OCI-LY7 (cell line): ENCODE results near the gene SLAMF7. TPM values are rescaled to one million over a fixed set of nuclear protein-coding genes. Genes with fewer than 3 reads are reported as not detected.

Experiments used
- BruUV-seq: library from RNA; stranded (reverse); fragments of 400-500 nt; replicated peaks from 2 replicates; lab custom pipeline; 2021; lab: Mats Ljungman, UMichigan
- CTCF ChIA-PET: fragments of 300-600 bp; sonication (Branson Sonifier 250); formaldehyde crosslinking; loops from one replicate; lab custom pipeline; 2022; ENCODE audit warnings: antibody characterized with exemption; ENCODE audit not compliant: unreplicated experiment; lab: Charles Lee
- POLR2A ChIA-PET: fragments of 300-600 bp; sonication (Branson Sonifier 250); formaldehyde crosslinking; loops from one replicate; lab custom pipeline; 2022; ENCODE audit warnings: antibody characterized with exemption; lab: Charles Lee
- DNase-seq: peaks from one replicate; pipeline ENCODE4 v3.0.0-alpha.2; 2015; ENCODE audit warnings: low spot score
- H2AFZ ChIP-seq: fragments of 200-600 bp; sonication (generic), shearing (Covaris generic); 2 replicates; pipeline ENCODE4 v1.6.1; 2014; ENCODE audit warnings: mild to moderate bottlenecking, antibody characterized with exemption, low read length, moderate library complexity
- H3K27ac ChIP-seq: fragments of 200-600 bp; sonication (generic); 2 replicates; pipeline ENCODE4 v1.5.1; 2014; ENCODE audit warnings: mixed run types, low read depth, mild to moderate bottlenecking, moderate library complexity, low read length, inconsistent platforms; ENCODE audit not compliant: poor library complexity, severe bottlenecking
- H3K36me3 ChIP-seq: fragments of 200-600 bp; sonication (generic); 2 replicates; pipeline ENCODE4 v1.6.1; 2014; ENCODE audit warnings: mild to moderate bottlenecking, antibody characterized with exemption, low read length, moderate library complexity, mixed read lengths; ENCODE audit not compliant: insufficient read depth
- H3K4me1 ChIP-seq: fragments of 200-600 bp; sonication (generic); 2 replicates; pipeline ENCODE4 v1.5.1; 2014; ENCODE audit warnings: mild to moderate bottlenecking, low read length; ENCODE audit not compliant: insufficient read depth, poor library complexity, severe bottlenecking
- H3K4me2 ChIP-seq: fragments of 200-600 bp; sonication (generic); 2 replicates; pipeline ENCODE4 v1.6.1; 2014; ENCODE audit warnings: mild to moderate bottlenecking, low read length
- H3K4me3 ChIP-seq: fragments of 200-600 bp; sonication (generic); 2 replicates; pipeline ENCODE4 v1.5.1; 2014; ENCODE audit warnings: mild to moderate bottlenecking, low read depth, low read length; ENCODE audit not compliant: poor library complexity, severe bottlenecking
- H3K79me2 ChIP-seq: fragments of 200-600 bp; sonication (generic); 2 replicates; pipeline ENCODE4 v1.6.1; 2016; ENCODE audit warnings: low read depth, mild to moderate bottlenecking, low read length, moderate library complexity, mixed read lengths; ENCODE audit not compliant: insufficient read depth
- H3K9me2 ChIP-seq: fragments of 200-600 bp; sonication (generic); 2 replicates; pipeline ENCODE4 v1.6.1; 2016; ENCODE audit warnings: mild to moderate bottlenecking, low read length, mixed read lengths; ENCODE audit not compliant: insufficient read depth
- H3K9me3 ChIP-seq: fragments of 200-600 bp; sonication (generic); 2 replicates; pipeline ENCODE4 v1.6.1; 2014; ENCODE audit warnings: mild to moderate bottlenecking, mixed run types, low read length, mixed read lengths
- H4K20me1 ChIP-seq: fragments of 200-600 bp; sonication (generic); 2 replicates; pipeline ENCODE4 v1.6.1; 2014; ENCODE audit warnings: mild to moderate bottlenecking, antibody characterized with exemption, low read length, moderate library complexity, mixed read lengths; ENCODE audit not compliant: insufficient read depth
- EZH2phosphoT487 ChIP-seq: fragments of 200-600 bp; sonication (generic); IDR thresholded peaks from 2 replicates; pipeline ENCODE4 v1.6.1; 2018; ENCODE audit warnings: low read depth, borderline replicate concordance, mild to moderate bottlenecking, mixed run types, antibody characterized with exemption, low read length, moderate library complexity, mixed read lengths
- intact Hi-C: fragments of 100-400 bp; cut with micrococcal nuclease; formaldehyde crosslinking; loops from one replicate; pipeline ENCODE4 v1.10.0; 2022; ENCODE audit not compliant: unreplicated experiment
- total RNA-seq, 2 experiments: library from RNA; depleted of rRNA in 1 of 2; stranded (reverse); fragments of >200 nt in 1 of 2; shearing (Covaris generic) in 1 of 2; gene quantifications; 2 replicates each; pipeline ENCODE4 v1.2.3, GENCODE V29; 2014 to 2022
- TF ChIP-seq, protein P1 (sequence below): fragments of 200-600 bp; sonication (generic); conservative IDR thresholded peaks from 2 replicates; pipeline ENCODE4 v1.5.1; 2014; ENCODE audit warnings: mild to moderate bottlenecking, antibody characterized with exemption, low read length, moderate library complexity, mixed read lengths

Gene SLAMF7
- total RNA-seq, 2 experiments from 2014 or later: not detected

DNA sequence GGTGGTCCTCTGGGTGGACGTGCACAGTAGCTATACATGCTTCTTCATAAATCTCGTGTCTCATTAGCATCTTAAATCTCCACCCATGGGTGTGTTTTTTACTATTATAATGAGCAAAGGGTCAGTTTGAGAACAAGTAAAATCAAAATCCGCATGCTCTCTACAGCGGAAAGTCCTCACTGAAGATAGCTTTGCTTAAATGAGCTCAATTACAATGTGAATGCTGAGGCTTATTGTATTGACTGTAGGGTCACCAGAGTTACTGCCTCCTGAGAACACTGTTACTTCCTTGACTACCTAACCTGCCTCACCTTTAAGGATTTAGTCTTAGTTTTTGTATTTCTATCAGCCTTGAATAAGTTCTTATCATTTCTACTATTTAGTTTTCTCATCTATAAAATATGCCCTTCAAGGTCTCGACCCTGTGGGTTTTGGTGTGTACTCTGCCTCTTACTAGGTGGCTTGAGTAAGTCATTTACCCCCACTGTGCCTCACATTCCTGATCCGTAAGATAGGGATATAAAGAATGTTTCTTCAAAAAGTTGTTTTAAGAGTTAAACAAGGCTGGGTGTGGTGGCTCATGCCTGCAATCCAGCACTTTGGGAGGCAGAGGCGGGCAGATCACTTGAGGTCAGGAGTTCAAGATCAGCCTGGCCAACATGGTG is 7.9 kb downstream of the SLAMF7 start:
- POLR2A ChIA-PET: no interaction called here

DNA sequence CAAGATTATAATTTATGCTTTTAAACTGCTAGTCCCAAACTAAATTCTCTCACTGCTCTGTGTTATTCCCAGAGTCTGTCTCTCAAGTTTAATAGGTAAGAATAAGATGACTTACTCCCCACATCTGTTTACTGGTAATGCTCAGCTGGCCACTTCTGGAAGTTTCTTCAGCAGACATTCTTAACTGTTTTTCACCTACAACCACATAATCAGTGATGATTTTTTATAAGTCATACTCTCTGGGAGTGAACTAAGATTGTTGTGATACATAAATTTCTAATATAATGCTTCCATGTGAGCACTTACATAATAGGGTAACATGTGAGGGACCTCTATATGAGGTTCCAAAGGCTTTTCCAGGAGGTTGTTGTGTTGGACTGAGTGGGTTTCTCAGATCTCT is 8.7 kb downstream of the SLAMF7 start:
- no peaks in the 10 kb centered on the region for H3K36me3 ChIP-seq
- DNase-seq: no peak
- no peak for TF ChIP-seq EZH2phosphoT487
- TF ChIP-seq, protein P1, sequence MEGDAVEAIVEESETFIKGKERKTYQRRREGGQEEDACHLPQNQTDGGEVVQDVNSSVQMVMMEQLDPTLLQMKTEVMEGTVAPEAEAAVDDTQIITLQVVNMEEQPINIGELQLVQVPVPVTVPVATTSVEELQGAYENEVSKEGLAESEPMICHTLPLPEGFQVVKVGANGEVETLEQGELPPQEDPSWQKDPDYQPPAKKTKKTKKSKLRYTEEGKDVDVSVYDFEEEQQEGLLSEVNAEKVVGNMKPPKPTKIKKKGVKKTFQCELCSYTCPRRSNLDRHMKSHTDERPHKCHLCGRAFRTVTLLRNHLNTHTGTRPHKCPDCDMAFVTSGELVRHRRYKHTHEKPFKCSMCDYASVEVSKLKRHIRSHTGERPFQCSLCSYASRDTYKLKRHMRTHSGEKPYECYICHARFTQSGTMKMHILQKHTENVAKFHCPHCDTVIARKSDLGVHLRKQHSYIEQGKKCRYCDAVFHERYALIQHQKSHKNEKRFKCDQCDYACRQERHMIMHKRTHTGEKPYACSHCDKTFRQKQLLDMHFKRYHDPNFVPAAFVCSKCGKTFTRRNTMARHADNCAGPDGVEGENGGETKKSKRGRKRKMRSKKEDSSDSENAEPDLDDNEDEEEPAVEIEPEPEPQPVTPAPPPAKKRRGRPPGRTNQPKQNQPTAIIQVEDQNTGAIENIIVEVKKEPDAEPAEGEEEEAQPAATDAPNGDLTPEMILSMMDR: no peak
- H4K20me1 ChIP-seq: no peaks in the 10 kb centered on the region
- no peak overlapping the region for H2AFZ ChIP-seq
- CTCF ChIA-PET: interaction anchor here (0.6 kb wide), 1 partner anchor 230 kb away, joined by 3 read pairs; no protein-coding TSS in a partner anchor
- H3K9me3 ChIP-seq: no peaks in the 10 kb centered on the region
- BruUV-seq: no TSS peak
- intact Hi-C loops: no loop called here
- peaks cover 6% of the 10 kb centered on the region for H3K4me1 ChIP-seq
- POLR2A ChIA-PET: no interaction called here
- H3K79me2 ChIP-seq: no peaks in the 10 kb centered on the region
- H3K4me3 ChIP-seq: no peak overlapping the region
- no peak overlapping the region for H3K27ac ChIP-seq
- no peaks in the 10 kb centered on the region for H3K9me2 ChIP-seq
- no peak overlapping the region for H3K4me2 ChIP-seq

More for the DNA sequence above, 7.9 kb downstream of the SLAMF7 start:
- H3K79me2 ChIP-seq: no peaks in the 10 kb centered on the region
- no peak overlapping the region for H3K4me3 ChIP-seq
- CTCF ChIA-PET: no interaction called here
- no peak overlapping the region for H2AFZ ChIP-seq
- DNase-seq: no peak
- H3K27ac ChIP-seq: no peak overlapping the region
- H3K9me3 ChIP-seq: no peaks in the 10 kb centered on the region
- no peaks in the 10 kb centered on the region for H3K36me3 ChIP-seq
- no peak overlapping the region for H3K4me2 ChIP-seq
- no peaks in the 10 kb centered on the region for H3K9me2 ChIP-seq
- H4K20me1 ChIP-seq: no peaks in the 10 kb centered on the region
- intact Hi-C loops: no loop called here
- no TSS peak for BruUV-seq
- TF ChIP-seq EZH2phosphoT487: no peak
- peaks cover 6% of the 10 kb centered on the region for H3K4me1 ChIP-seq

DNA sequence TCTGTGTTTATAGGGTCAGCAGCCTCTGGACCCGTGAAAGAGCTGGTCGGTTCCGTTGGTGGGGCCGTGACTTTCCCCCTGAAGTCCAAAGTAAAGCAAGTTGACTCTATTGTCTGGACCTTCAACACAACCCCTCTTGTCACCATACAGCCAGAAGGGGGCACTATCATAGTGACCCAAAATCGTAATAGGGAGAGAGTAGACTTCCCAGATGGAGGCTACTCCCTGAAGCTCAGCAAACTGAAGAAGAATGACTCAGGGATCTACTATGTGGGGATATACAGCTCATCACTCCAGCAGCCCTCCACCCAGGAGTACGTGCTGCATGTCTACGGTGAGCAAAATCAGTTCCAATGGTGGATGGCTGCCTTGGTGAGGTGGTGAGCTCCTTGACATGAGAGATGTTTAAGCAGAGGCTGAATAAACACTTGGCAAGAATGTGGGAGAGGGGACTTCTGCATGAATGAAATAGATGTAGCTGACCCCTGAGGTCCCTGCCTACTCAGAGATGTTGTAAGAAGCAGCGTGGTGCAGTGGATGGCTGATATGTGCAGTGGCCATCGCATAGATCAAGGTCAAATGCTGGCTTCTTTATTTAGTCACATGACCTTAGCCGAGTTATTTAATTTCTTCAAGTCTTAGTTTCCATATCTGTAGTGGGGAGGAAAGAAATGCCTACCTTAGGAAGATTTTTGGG is 9.3 kb downstream of the SLAMF7 start:
- H4K20me1 ChIP-seq: no peaks in the 10 kb centered on the region
- no peak for DNase-seq
- POLR2A ChIA-PET: interaction anchor here (0.7 kb wide), 1 partner anchor 365 kb away, joined by 3 read pairs; no protein-coding TSS in a partner anchor
- no peaks in the 10 kb centered on the region for H3K9me2 ChIP-seq
- H3K4me3 ChIP-seq: no peak overlapping the region
- BruUV-seq: no TSS peak
- peaks cover 6% of the 10 kb centered on the region for H3K4me1 ChIP-seq
- H2AFZ ChIP-seq: no peak overlapping the region
- CTCF ChIA-PET: interaction anchor here (0.6 kb wide), 1 partner anchor 229 kb away, joined by 3 read pairs; no protein-coding TSS in a partner anchor
- H3K27ac ChIP-seq: no peak overlapping the region
- intact Hi-C loops: no loop called here
- H3K79me2 ChIP-seq: no peaks in the 10 kb centered on the region
- TF ChIP-seq, protein P1: peak; percentile 75
- no peak for TF ChIP-seq EZH2phosphoT487
- H3K9me3 ChIP-seq: no peaks in the 10 kb centered on the region
- H3K36me3 ChIP-seq: no peaks in the 10 kb centered on the region
- no peak overlapping the region for H3K4me2 ChIP-seq
